ENCODE measurements around the gene ST6GALNAC4.
A peak's percentile ranks its signal among the peaks of the same experiment; 100 is the strongest.

Gene ST6GALNAC4

GRCh38 chr9:127886401-127886972 lies 30.4 kb downstream of the ST6GALNAC4 start:
- no CpG with 5 or more reads among the region's 18 CpGs for WGBS, 2 donors (ENCODE audit: extremely low coverage in 2 of 2, insufficient read length in 2 of 2, insufficient replicate concordance in 1 of 2)
- Histone ChIP-seq H3K4me1 (ENCODE audit: control insufficient read depth in 2 of 2, insufficient read depth in 1 of 2, low read depth in 1 of 2, low read length in 2 of 2) (peaks cover 0 to 2% of the 10 kb centered on the region in 2 donors), H3K36me3 (replicated peaks in 1 of 2; ENCODE audit: control insufficient read depth in 2 of 2, insufficient read depth in 2 of 2, low read length in 2 of 2) (peaks cover 21 to 38% of the 10 kb centered on the region in 2 donors), H3K27me3 (ENCODE audit: control insufficient read depth in 3 of 3, insufficient read depth in 3 of 3, low read depth in 1 of 3, low read length in 3 of 3) (no peaks in the 10 kb centered on the region), H4K8ac (ENCODE audit: low read depth, low read length) (no peak overlapping the region), H3K4me2 (ENCODE audit: insufficient read depth, low read length, poor library complexity, severe bottlenecking) (no peak overlapping the region), H2AFZ (ENCODE audit: low read length) (no peak overlapping the region), H3K4me3 (ENCODE audit: low read length in 2 of 2) (no peak overlapping the region), H2BK120ac (ENCODE audit: low read depth, low read length) (no peak overlapping the region), H3K23ac (ENCODE audit: low read depth, low read length, poor library complexity) (no peak overlapping the region), H3K4ac (ENCODE audit: low read length) (no peak overlapping the region), H2AK5ac (ENCODE audit: low read depth, low read length) (no peak overlapping the region), H3K9me3 (replicated peaks in 1 of 2; ENCODE audit: control insufficient read depth in 2 of 2, insufficient read depth in 1 of 2, low read depth in 1 of 2, low read length in 2 of 2) (peaks cover 0 to 2% of the 10 kb centered on the region in 2 donors), H2BK5ac (ENCODE audit: low read length) (no peak overlapping the region), H3K79me1 (ENCODE audit: low read depth, low read length) (no peaks in the 10 kb centered on the region), H3K27ac (replicated peaks; ENCODE audit: low read length) (no peak overlapping the region), H4K91ac (ENCODE audit: low read depth, low read length, poor library complexity) (no peak overlapping the region), H2BK12ac (ENCODE audit: low read length) (no peak overlapping the region), H3K9ac (ENCODE audit: low read depth, low read length, poor library complexity) (no peak overlapping the region), H2BK15ac (ENCODE audit: low read length) (no peak overlapping the region), H3K18ac (ENCODE audit: low read length) (no peak overlapping the region), H3K14ac (ENCODE audit: low read length) (no peak overlapping the region)
- no peak for DNase-seq (ENCODE audit: low spot score)

- H3K18ac ChIP-seq (ENCODE audit: low read length): peak overlapping the region; percentile 52
- peak overlapping the region; percentile 44 for H3K9ac ChIP-seq (ENCODE audit: low read depth, low read length, poor library complexity)
- no peak overlapping the region for H2BK120ac ChIP-seq (ENCODE audit: low read depth, low read length)
- no peak overlapping the region for H2AK5ac ChIP-seq (ENCODE audit: low read depth, low read length)
- H3K4me2 ChIP-seq (ENCODE audit: insufficient read depth, low read length, poor library complexity, severe bottlenecking): no peak overlapping the region
- H3K4me3 ChIP-seq (ENCODE audit: low read length in 2 of 2): no peak overlapping the region
- peak overlapping the region; percentile 53 for H2BK5ac ChIP-seq (ENCODE audit: low read length)
- H3K9me3 ChIP-seq (replicated peaks in 1 of 2; ENCODE audit: control insufficient read depth in 2 of 2, insufficient read depth in 1 of 2, low read depth in 1 of 2, low read length in 2 of 2): peaks cover 0 to 2% of the 10 kb centered on the region in 2 donors
- no peak overlapping the region for H2AFZ ChIP-seq (ENCODE audit: low read length)
- no CpG with 5 or more reads among the region's 13 CpGs for WGBS, 2 donors (ENCODE audit: extremely low coverage in 2 of 2, insufficient read length in 2 of 2, insufficient replicate concordance in 1 of 2)
- no peaks in the 10 kb centered on the region for H3K27me3 ChIP-seq (ENCODE audit: control insufficient read depth in 3 of 3, insufficient read depth in 3 of 3, low read depth in 1 of 3, low read length in 3 of 3)
- peaks cover 0 to 2% of the 10 kb centered on the region in 2 donors for H3K4me1 ChIP-seq (ENCODE audit: control insufficient read depth in 2 of 2, insufficient read depth in 1 of 2, low read depth in 1 of 2, low read length in 2 of 2)
- no peak overlapping the region for H2BK15ac ChIP-seq (ENCODE audit: low read length)
- no peak overlapping the region for H3K23ac ChIP-seq (ENCODE audit: low read depth, low read length, poor library complexity)
- no peak overlapping the region for H4K91ac ChIP-seq (ENCODE audit: low read depth, low read length, poor library complexity)
- H3K4ac ChIP-seq (ENCODE audit: low read length): no peak overlapping the region
- no peak overlapping the region for H2BK12ac ChIP-seq (ENCODE audit: low read length)
- no peak for DNase-seq (ENCODE audit: low spot score)
- H3K27ac ChIP-seq (replicated peaks; ENCODE audit: low read length): no peak overlapping the region
- H3K14ac ChIP-seq (ENCODE audit: low read length): peak overlapping the region; percentile 4
- H3K36me3 ChIP-seq (replicated peaks in 1 of 2; ENCODE audit: control insufficient read depth in 2 of 2, insufficient read depth in 2 of 2, low read length in 2 of 2): peaks cover 19 to 30% of the 10 kb centered on the region in 2 donors
- no peak overlapping the region for H4K8ac ChIP-seq (ENCODE audit: low read depth, low read length)
- H3K79me1 ChIP-seq (ENCODE audit: low read depth, low read length): no peaks in the 10 kb centered on the region
These were observed 31.1 kb downstream of the ST6GALNAC4 start for GRCh38 chr9:127885508-127886281.

GRCh38 chr9:127884976-127885490 lies 31.8 kb downstream of the ST6GALNAC4 start:
- Histone ChIP-seq H2BK120ac (ENCODE audit: low read depth, low read length) (no peak overlapping the region), H3K4ac (ENCODE audit: low read length) (no peak overlapping the region), H3K27me3 (ENCODE audit: control insufficient read depth in 3 of 3, insufficient read depth in 3 of 3, low read depth in 1 of 3, low read length in 3 of 3) (no peaks in the 10 kb centered on the region), H3K27ac (replicated peaks; ENCODE audit: low read length) (no peak overlapping the region), H2BK12ac (ENCODE audit: low read length) (no peak overlapping the region), H3K4me2 (ENCODE audit: insufficient read depth, low read length, poor library complexity, severe bottlenecking) (no peak overlapping the region), H3K4me1 (ENCODE audit: control insufficient read depth in 2 of 2, insufficient read depth in 1 of 2, low read depth in 1 of 2, low read length in 2 of 2) (peaks cover 0 to 2% of the 10 kb centered on the region in 2 donors), H3K4me3 (ENCODE audit: low read length in 2 of 2) (no peak overlapping the region), H3K23ac (ENCODE audit: low read depth, low read length, poor library complexity) (no peak overlapping the region), H2BK5ac (ENCODE audit: low read length) (no peak overlapping the region), H2AFZ (ENCODE audit: low read length) (no peak overlapping the region), H2AK5ac (ENCODE audit: low read depth, low read length) (no peak overlapping the region), H3K9ac (ENCODE audit: low read depth, low read length, poor library complexity) (no peak overlapping the region), H2BK15ac (ENCODE audit: low read length) (no peak overlapping the region), H3K14ac (ENCODE audit: low read length) (peak overlapping the region; percentile 4), H3K18ac (ENCODE audit: low read length) (no peak overlapping the region), H4K8ac (ENCODE audit: low read depth, low read length) (no peak overlapping the region), H3K36me3 (replicated peaks in 1 of 2; ENCODE audit: control insufficient read depth in 2 of 2, insufficient read depth in 2 of 2, low read length in 2 of 2) (peaks cover 14 to 24% of the 10 kb centered on the region in 2 donors), H3K9me3 (replicated peaks in 1 of 2; ENCODE audit: control insufficient read depth in 2 of 2, insufficient read depth in 1 of 2, low read depth in 1 of 2, low read length in 2 of 2) (peaks cover 0 to 2% of the 10 kb centered on the region in 2 donors), H4K91ac (ENCODE audit: low read depth, low read length, poor library complexity) (no peak overlapping the region), H3K79me1 (ENCODE audit: low read depth, low read length) (no peaks in the 10 kb centered on the region)
- DNase-seq (ENCODE audit: low spot score): no peak
- WGBS, 2 donors (ENCODE audit: extremely low coverage in 2 of 2, insufficient read length in 2 of 2, insufficient replicate concordance in 1 of 2): no CpG with 5 or more reads among the region's 15 CpGs

GRCh38 chr9:127884427-127884911 lies 32.4 kb downstream of the ST6GALNAC4 start:
- Histone ChIP-seq H3K18ac (ENCODE audit: low read length) (no peak overlapping the region), H2BK12ac (ENCODE audit: low read length) (no peak overlapping the region), H2AK5ac (ENCODE audit: low read depth, low read length) (no peak overlapping the region), H3K27ac (replicated peaks; ENCODE audit: low read length) (no peak overlapping the region), H2BK5ac (ENCODE audit: low read length) (no peak overlapping the region), H2BK120ac (ENCODE audit: low read depth, low read length) (no peak overlapping the region), H2BK15ac (ENCODE audit: low read length) (no peak overlapping the region), H3K36me3 (replicated peaks in 1 of 2; ENCODE audit: control insufficient read depth in 2 of 2, insufficient read depth in 2 of 2, low read length in 2 of 2) (peaks cover 14 to 19% of the 10 kb centered on the region in 2 donors), H3K4ac (ENCODE audit: low read length) (no peak overlapping the region), H3K79me1 (ENCODE audit: low read depth, low read length) (no peaks in the 10 kb centered on the region), H3K4me1 (ENCODE audit: control insufficient read depth in 2 of 2, insufficient read depth in 1 of 2, low read depth in 1 of 2, low read length in 2 of 2) (peaks cover 0 to 2% of the 10 kb centered on the region in 2 donors), H3K4me3 (ENCODE audit: low read length in 2 of 2) (no peak overlapping the region), H3K9ac (ENCODE audit: low read depth, low read length, poor library complexity) (peak overlapping the region; percentile 38), H3K23ac (ENCODE audit: low read depth, low read length, poor library complexity) (no peak overlapping the region), H4K91ac (ENCODE audit: low read depth, low read length, poor library complexity) (no peak overlapping the region), H3K9me3 (replicated peaks in 1 of 2; ENCODE audit: control insufficient read depth in 2 of 2, insufficient read depth in 1 of 2, low read depth in 1 of 2, low read length in 2 of 2) (peaks cover 0 to 2% of the 10 kb centered on the region in 2 donors), H2AFZ (ENCODE audit: low read length) (no peak overlapping the region), H4K8ac (ENCODE audit: low read depth, low read length) (no peak overlapping the region), H3K14ac (ENCODE audit: low read length) (no peak overlapping the region), H3K4me2 (ENCODE audit: insufficient read depth, low read length, poor library complexity, severe bottlenecking) (no peak overlapping the region), H3K27me3 (ENCODE audit: control insufficient read depth in 3 of 3, insufficient read depth in 3 of 3, low read depth in 1 of 3, low read length in 3 of 3) (no peaks in the 10 kb centered on the region)
- DNase-seq (ENCODE audit: low spot score): no peak
- WGBS, 2 donors (ENCODE audit: extremely low coverage in 2 of 2, insufficient read length in 2 of 2, insufficient replicate concordance in 1 of 2): no CpG with 5 or more reads among the region's 11 CpGs
